Measurements from ENCODE around the gene COL18A1. TPM values are rescaled to one million over a fixed set of nuclear protein-coding genes. Genes with fewer than 3 reads are reported as not detected.
"Not testable (repeated sequence)": the region's sequence is repeated elsewhere in the genome, so short reads cannot be mapped to it uniquely, and the experiment has no call there.

Gene COL18A1
- total RNA-seq, 1 donor from 2014 or later = 535 TPM

DNA sequence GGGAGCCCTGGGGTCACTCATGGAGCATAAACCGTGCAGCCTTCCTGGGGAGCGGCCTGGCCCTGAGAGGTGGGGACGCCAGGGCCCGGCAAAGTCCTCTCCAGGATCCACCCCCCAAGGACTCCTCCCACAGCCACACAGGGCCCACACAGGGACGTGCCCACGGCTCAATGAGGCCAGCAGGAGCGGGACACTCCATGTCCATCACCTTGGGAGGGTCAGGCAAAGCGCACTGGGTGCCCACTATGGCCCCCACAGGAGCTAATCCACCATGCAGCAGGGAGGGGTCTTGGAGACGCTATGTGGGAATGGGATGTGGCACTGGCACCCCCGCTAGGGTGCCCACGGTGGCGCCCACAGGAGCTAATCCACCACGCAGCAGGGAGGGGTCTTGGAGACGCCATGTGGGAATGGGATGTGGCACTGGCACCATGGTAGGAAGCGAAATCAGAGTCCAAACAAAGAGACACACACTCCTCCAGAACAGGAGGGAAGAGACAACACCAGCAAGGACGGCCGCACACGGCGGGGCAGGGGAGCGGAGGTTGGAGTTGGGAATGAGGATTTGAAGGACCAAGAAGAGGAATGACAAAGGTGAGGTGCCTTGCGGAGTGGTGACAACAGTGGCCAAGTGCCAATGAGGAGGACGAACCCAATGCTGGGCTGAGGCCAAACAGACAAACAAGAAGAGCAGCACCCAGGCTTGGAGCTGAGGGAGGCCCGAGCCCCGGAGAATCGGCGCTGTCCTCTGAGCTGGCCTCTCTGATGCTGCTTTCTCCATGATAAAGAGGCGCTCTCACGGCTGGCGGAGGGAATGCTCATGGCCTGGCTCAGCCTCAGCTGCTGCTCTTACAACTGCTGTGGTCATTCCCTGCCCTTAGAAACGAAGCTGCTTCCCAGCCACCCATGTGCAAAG is 155.4 kb downstream of the COL18A1 start:
- no peak for DNase-seq (ENCODE audit: low read depth)
- TF ChIP-seq, protein P1, sequence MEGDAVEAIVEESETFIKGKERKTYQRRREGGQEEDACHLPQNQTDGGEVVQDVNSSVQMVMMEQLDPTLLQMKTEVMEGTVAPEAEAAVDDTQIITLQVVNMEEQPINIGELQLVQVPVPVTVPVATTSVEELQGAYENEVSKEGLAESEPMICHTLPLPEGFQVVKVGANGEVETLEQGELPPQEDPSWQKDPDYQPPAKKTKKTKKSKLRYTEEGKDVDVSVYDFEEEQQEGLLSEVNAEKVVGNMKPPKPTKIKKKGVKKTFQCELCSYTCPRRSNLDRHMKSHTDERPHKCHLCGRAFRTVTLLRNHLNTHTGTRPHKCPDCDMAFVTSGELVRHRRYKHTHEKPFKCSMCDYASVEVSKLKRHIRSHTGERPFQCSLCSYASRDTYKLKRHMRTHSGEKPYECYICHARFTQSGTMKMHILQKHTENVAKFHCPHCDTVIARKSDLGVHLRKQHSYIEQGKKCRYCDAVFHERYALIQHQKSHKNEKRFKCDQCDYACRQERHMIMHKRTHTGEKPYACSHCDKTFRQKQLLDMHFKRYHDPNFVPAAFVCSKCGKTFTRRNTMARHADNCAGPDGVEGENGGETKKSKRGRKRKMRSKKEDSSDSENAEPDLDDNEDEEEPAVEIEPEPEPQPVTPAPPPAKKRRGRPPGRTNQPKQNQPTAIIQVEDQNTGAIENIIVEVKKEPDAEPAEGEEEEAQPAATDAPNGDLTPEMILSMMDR (conservative IDR thresholded peaks at IDR 0.05; ENCODE audit: low read depth, low read length) = no peak
- no peak overlapping the region for H3K4me3 ChIP-seq (ENCODE audit: low read depth, low read length)

DNA sequence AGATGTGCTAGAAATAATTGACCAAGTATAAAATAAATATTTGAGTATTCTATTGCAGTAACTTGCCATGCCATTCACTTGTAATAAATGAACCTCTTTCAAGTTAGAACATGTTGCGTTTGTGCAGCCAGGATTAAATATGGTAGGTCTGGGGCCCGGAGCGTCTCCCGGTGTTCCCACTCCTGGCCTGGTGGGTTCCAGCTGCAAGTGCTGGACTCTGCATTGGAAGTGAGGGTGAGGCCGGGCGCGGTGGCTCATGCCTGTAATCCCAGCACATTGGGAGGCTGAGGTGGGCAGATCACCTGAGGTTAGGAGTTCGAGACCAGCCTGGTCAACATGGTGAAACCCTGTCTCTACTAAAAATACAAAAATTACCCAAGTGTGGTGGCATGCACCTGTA is 156.3 kb downstream of the COL18A1 start:
- H3K4me3 ChIP-seq (ENCODE audit: low read depth, low read length); DNase-seq (ENCODE audit: low read depth): not testable (repeated sequence)

- DNase-seq (ENCODE audit: low read depth) = no peak
- no peak overlapping the region for H3K4me3 ChIP-seq (ENCODE audit: low read depth, low read length)
- TF ChIP-seq, protein P1 (conservative IDR thresholded peaks at IDR 0.05; ENCODE audit: low read depth, low read length) = no peak
These were observed 157.4 kb downstream of the COL18A1 start for GRCh38 chr21:45562402-45562801.

DNA sequence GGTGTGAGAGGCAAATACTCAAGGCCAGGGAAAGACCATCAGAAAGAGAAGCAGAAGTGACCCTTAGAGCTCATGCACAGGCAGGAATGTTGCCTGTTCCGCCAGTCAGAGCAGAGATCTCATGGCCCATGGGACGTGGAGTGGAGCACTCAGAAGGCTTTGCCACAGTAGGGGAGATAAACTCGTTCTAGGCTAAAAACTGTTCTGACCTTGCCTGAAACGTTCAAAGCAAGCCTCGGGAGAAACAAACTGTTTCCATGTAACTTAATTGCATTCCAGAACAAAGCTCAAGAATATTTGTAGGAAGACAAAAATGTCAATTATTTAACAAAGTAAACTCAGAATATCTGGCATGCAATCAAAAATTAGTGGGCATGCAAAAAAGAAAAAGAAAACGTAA is 158.0 kb downstream of the COL18A1 start:
- no peak for DNase-seq (ENCODE audit: low read depth)
- TF ChIP-seq, protein P1 (conservative IDR thresholded peaks at IDR 0.05; ENCODE audit: low read depth, low read length) = no peak
- no peak overlapping the region for H3K4me3 ChIP-seq (ENCODE audit: low read depth, low read length)

Other genes with a start within 250 kb of the COL18A1 start
- 10.4 and 12.4 TPM in 2 replicates for gene POFUT2, start 117.3 kb upstream of the COL18A1 start, total RNA-seq
- gene SLC19A1, start 137.3 kb downstream of the COL18A1 start, total RNA-seq = 19.3 and 34.7 TPM in 2 replicates
- 1.4 TPM in 1 of 2 replicates, not detected in the other for gene PCBP3, start 238.6 kb downstream of the COL18A1 start, total RNA-seq

Data from epithelial cell of proximal tubule (primary cell).